ENCODE results near the gene PODNL1. TPM values are rescaled to one million over a fixed set of nuclear protein-coding genes. Genes with fewer than 3 reads are reported as not detected.

Gene PODNL1
- total RNA-seq, 1 experiment from 2014 or later = 0.08 TPM

DNA sequence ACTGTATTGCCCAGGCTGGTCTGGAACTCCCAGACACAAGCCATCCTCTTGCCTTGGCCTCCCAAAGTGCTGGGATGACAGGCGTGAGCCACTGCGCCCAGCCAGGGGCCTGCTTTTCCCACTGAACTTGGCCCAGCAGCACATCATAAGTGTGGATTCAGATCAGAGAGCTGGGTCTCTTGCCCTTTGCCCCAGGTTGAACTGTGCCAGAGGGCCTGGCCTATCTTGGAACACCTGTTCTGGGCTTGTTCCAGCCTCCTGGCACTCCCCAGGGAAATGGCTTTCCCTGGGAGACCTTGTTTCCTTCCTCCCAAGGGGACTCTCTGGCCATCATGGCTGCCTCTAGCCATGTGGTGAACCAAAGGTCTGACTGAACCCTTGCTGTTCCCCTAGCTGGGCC lies 28.8 kb downstream of the PODNL1 start:
- no peaks in the 10 kb centered on the region for H3K27me3 ChIP-seq

DNA sequence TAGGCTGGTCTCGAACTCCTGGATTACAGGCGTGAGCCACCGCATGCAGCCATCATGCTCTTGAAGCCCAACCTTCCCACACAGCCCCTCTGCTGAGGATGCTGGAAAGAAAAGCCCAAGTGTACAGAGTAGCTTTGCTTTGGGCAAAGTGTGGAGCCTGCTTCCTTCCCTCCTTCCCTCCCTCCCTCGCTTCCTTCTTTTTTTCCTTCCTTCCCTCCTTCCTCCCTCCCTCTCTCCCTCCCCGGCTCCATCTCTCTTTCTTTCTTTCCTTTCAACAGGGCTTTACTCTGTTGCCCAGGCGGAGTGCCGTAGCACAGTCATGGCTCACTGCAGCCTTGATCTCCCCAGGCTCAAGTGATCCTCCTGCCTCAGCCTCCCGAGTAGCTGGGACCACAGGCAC lies 29.5 kb downstream of the PODNL1 start:
- peaks cover 4% of the 10 kb centered on the region; the same call in 1 of the 2 replicates for H3K4me1 ChIP-seq
- H3K27me3 ChIP-seq = no peaks in the 10 kb centered on the region
- H3K4me3 ChIP-seq = no peak overlapping the region
- no peak for DNase-seq
- H3K27ac ChIP-seq = no peak overlapping the region
- no peaks in the 10 kb centered on the region for H3K9me3 ChIP-seq (replicated peaks)
- no peaks in the 10 kb centered on the region for H3K36me3 ChIP-seq

More for the DNA sequence above, 28.8 kb downstream of the PODNL1 start:
- no peaks in the 10 kb centered on the region for H3K9me3 ChIP-seq (replicated peaks)
- no peaks in the 10 kb centered on the region for H3K36me3 ChIP-seq
- peaks cover 4% of the 10 kb centered on the region; the same call in 1 of the 2 replicates for H3K4me1 ChIP-seq
- no peak for DNase-seq
- H3K27ac ChIP-seq = no peak overlapping the region
- H3K4me3 ChIP-seq = no peak overlapping the region

- Histone ChIP-seq H3K9me3 (replicated peaks) (no peaks in the 10 kb centered on the region), H3K4me1 (peaks cover 4% of the 10 kb centered on the region; the same call in 1 of the 2 replicates), H3K27ac (no peak overlapping the region), H3K27me3 (no peaks in the 10 kb centered on the region), H3K36me3 (no peaks in the 10 kb centered on the region), H3K4me3 (peak overlapping the region; percentile 87)
- DNase-seq = no peak
Observed at GRCh38 chr19:13906910-13907309, 31.3 kb downstream of the PODNL1 start.

DNA sequence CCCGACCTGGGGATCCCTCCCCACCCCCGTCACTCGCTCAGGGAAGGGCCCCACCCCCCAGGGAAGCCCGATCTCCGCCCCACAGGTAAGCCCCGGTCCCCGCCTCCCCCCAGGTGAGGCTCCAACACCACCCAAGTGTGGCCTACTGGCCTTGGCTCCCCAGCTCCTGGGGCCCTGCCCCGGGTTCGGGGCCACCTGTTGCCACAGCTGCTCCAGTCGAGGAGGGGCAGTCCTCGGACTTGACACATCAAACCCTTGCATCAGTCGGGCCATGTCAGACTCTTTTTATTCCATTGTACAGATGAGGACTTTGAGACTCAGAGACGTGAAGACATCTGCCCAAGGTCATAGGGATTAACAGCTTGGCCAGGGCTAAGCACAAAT lies 31.7 kb downstream of the PODNL1 start:
- Histone ChIP-seq H3K36me3 (no peaks in the 10 kb centered on the region), H3K27me3 (no peaks in the 10 kb centered on the region), H3K4me3 (peak overlapping the region; percentile 87), H3K9me3 (replicated peaks) (no peaks in the 10 kb centered on the region), H3K27ac (peak overlapping the region; percentile 60), H3K4me1 (peaks cover 4% of the 10 kb centered on the region; the same call in 1 of the 2 replicates)
- DNase-seq = peak; percentile 58 to 62

GRCh38 chr19:13905634-13906520 lies 32.3 kb downstream of the PODNL1 start, which contains the start of the genes BRME1 and CC2D1A:
Gene BRME1 (minus strand): TSS chr19:13906117. CDS start chr19:13904892, 1,225 bp downstream.
Gene CC2D1A (plus strand): TSS chr19:13906201. CDS start chr19:13906442, 241 bp downstream.
- Histone ChIP-seq H3K4me3 (peak within 1 kb of the TSS; percentile 87), H3K9me3 (replicated peaks) (no peaks in the 10 kb centered on the region), H3K27me3 (no peaks in the 10 kb centered on the region), H3K27ac (peak within 1 kb of the TSS; percentile 60), H3K4me1 (peaks cover 4% of the 10 kb centered on the region; the same call in 1 of the 2 replicates), H3K36me3 (no peaks in the 10 kb centered on the region)
- peak; percentile 88 to 92 for DNase-seq

DNA sequence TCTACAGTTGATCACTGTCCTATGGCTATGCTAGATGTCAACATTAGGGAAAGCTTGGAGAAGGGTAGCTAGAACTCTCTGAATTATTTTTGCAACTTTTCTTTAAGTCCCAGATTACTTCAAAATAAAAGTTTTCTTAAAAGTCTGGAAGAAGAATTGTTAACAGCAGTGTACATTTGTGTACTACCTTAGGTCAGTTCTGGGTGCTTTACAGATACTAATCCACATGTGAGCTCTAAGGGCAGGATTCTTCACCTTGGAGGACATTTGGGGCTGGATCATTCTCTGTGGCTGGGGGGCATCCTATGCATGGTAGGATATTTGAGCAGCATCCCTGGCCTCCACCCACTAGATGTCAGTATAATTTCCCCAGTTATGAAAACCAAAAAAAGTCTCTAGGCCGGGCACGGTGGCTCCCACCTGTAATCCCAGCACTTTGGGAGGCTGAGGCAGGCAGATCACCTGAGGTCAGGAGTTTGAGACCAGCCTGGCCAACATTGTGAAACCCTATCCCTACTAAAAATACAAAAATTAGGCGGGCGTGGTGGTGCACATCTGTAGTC lies 35.1 kb downstream of the PODNL1 start:
- H3K4me3 ChIP-seq = no peak overlapping the region
- H3K27ac ChIP-seq = no peak overlapping the region
- H3K27me3 ChIP-seq = no peaks in the 10 kb centered on the region
- H3K9me3 ChIP-seq (replicated peaks) = no peaks in the 10 kb centered on the region
- DNase-seq = peak in 1 of 2 experiments; percentile 39
- H3K36me3 ChIP-seq = no peaks in the 10 kb centered on the region
- peaks cover 4% of the 10 kb centered on the region; the same call in 1 of the 2 replicates for H3K4me1 ChIP-seq

- H3K27me3 ChIP-seq = no peaks in the 10 kb centered on the region
- no peaks in the 10 kb centered on the region for H3K9me3 ChIP-seq (replicated peaks)
- no peak for DNase-seq
- H3K4me1 ChIP-seq = no peaks in the 10 kb centered on the region
- no peaks in the 10 kb centered on the region for H3K36me3 ChIP-seq
- no peak overlapping the region for H3K4me3 ChIP-seq
- no peak overlapping the region for H3K27ac ChIP-seq
Observed at GRCh38 chr19:13899912-13900584, 38.2 kb downstream of the PODNL1 start.

GRCh38 chr19:13899393-13899792 lies 38.8 kb downstream of the PODNL1 start:
- no peaks in the 10 kb centered on the region for H3K4me1 ChIP-seq
- DNase-seq = no peak
- no peaks in the 10 kb centered on the region for H3K27me3 ChIP-seq
- no peaks in the 10 kb centered on the region for H3K36me3 ChIP-seq
- H3K4me3 ChIP-seq = no peak overlapping the region
- no peaks in the 10 kb centered on the region for H3K9me3 ChIP-seq (replicated peaks)
- H3K27ac ChIP-seq = no peak overlapping the region

DNA sequence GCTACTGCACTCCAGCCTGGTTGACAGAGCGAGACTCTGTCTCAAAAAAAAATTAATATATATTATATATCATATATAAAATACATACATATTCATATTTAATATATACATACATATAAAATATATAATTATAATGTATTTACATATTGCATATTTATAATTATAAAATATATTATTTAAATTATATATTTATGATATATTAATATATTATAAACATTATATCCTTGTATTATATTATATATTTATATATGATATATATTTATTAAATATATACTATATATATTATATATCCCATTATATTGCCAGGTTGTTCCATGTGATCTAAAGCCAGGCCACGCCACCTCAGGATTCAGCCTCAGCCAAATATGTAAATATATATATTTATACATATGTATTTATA lies 42.0 kb downstream of the PODNL1 start:
- H3K9me3 ChIP-seq (replicated peaks) = no peaks in the 10 kb centered on the region
- H3K27ac ChIP-seq = no peak overlapping the region
- no peak for DNase-seq
- no peaks in the 10 kb centered on the region for H3K4me1 ChIP-seq
- no peaks in the 10 kb centered on the region for H3K36me3 ChIP-seq
- H3K27me3 ChIP-seq = no peaks in the 10 kb centered on the region
- H3K4me3 ChIP-seq = no peak overlapping the region

- H3K36me3 ChIP-seq = no peaks in the 10 kb centered on the region
- no peak overlapping the region for H3K27ac ChIP-seq
- H3K4me3 ChIP-seq = no peak overlapping the region
- no peaks in the 10 kb centered on the region for H3K27me3 ChIP-seq
- H3K9me3 ChIP-seq (replicated peaks) = no peaks in the 10 kb centered on the region
- no peaks in the 10 kb centered on the region for H3K4me1 ChIP-seq
- no peak for DNase-seq
Observed at GRCh38 chr19:13894552-13894951, 43.7 kb downstream of the PODNL1 start.

- H3K4me1 ChIP-seq = no peaks in the 10 kb centered on the region
Observed at GRCh38 chr19:13892870-13893269, 45.3 kb downstream of the PODNL1 start.

GRCh38 chr19:13890136-13890535 lies 48.1 kb downstream of the PODNL1 start:
- no peaks in the 10 kb centered on the region; the same call in 1 of the 2 replicates for H3K4me1 ChIP-seq
- H3K9me3 ChIP-seq (replicated peaks) = no peaks in the 10 kb centered on the region
- no peak overlapping the region for H3K27ac ChIP-seq
- H3K4me3 ChIP-seq = no peak overlapping the region
- H3K36me3 ChIP-seq = no peaks in the 10 kb centered on the region
- no peak for DNase-seq
- peaks cover 2% of the 10 kb centered on the region; the same call in 1 of the 2 replicates for H3K27me3 ChIP-seq

More at GRCh38 chr19:13892870-13893269, 45.3 kb downstream of the PODNL1 start:
- Histone ChIP-seq H3K36me3 (no peaks in the 10 kb centered on the region), H3K27ac (no peak overlapping the region), H3K27me3 (no peaks in the 10 kb centered on the region), H3K9me3 (replicated peaks) (no peaks in the 10 kb centered on the region), H3K4me3 (no peak overlapping the region)
- DNase-seq = no peak

GRCh38 chr19:13888281-13888680 lies 49.9 kb downstream of the PODNL1 start:
- H3K4me1 ChIP-seq = no peaks in the 10 kb centered on the region; the same call in 1 of the 2 replicates
- H3K27me3 ChIP-seq = peaks cover 2% of the 10 kb centered on the region; the same call in 1 of the 2 replicates
- no peaks in the 10 kb centered on the region for H3K9me3 ChIP-seq (replicated peaks)
- no peak overlapping the region for H3K27ac ChIP-seq
- DNase-seq = no peak
- no peaks in the 10 kb centered on the region for H3K36me3 ChIP-seq
- no peak overlapping the region for H3K4me3 ChIP-seq

DNA sequence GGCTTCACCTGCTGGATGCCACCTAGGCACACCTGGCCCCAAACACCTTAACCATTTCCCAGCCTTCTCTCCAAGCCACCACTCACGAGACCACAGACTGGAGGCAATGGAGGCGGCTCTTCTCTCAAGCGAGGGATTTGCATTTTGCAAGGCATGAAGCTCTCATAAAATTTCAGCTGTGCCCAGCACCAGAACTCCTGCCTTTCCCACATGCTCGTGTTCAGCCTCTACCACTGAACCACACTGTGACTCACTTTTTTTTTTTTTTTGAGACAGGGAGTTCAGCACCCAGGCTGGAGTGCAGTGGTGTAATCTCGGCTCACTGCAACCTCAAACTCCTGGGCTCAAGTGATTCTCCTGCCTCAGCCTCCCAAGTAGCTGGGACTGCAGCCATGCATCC lies 50.7 kb downstream of the PODNL1 start:
- no peak overlapping the region for H3K4me3 ChIP-seq
- H3K27ac ChIP-seq = no peak overlapping the region
- no peaks in the 10 kb centered on the region for H3K9me3 ChIP-seq (replicated peaks)
- no peak for DNase-seq
- H3K4me1 ChIP-seq = no peaks in the 10 kb centered on the region; the same call in 1 of the 2 replicates
- H3K27me3 ChIP-seq = peaks cover 2% of the 10 kb centered on the region; the same call in 1 of the 2 replicates
- H3K36me3 ChIP-seq = no peaks in the 10 kb centered on the region
